SK-N-SH treated with all-trans-retinoic acid at 6 μM for 48 hours (cell line): ENCODE data around the gene IL10RA.

Experiments used
- ATAC-seq: fragments of 200-7000 bp; cut with Tn5 transposase; 3 replicates; pipeline ENCODE4 v1.9.1; 2020; ENCODE audit warnings: mild to moderate bottlenecking, moderate library complexity
- ARNTL ChIP-seq: fragments of 450-650 bp; formaldehyde crosslinking; IDR thresholded peaks from 2 replicates; pipeline ENCODE4 v1.5.0; 2020; ENCODE audit warnings: low read depth, mild to moderate bottlenecking, moderate library complexity, borderline replicate concordance
- BACH2 ChIP-seq: fragments of 250-450 bp; sonication (Bioruptor Pico); IDR thresholded peaks from 2 replicates; pipeline ENCODE4 v1.9.0; 2021; ENCODE audit warnings: mild to moderate bottlenecking, borderline replicate concordance
- CSDC2 ChIP-seq: fragments of 250-450 bp; sonication (Bioruptor Pico); IDR thresholded peaks from 2 replicates; pipeline ENCODE4 v1.5.0; 2020; ENCODE audit warnings: mild to moderate bottlenecking, moderate library complexity
- ESRRG ChIP-seq: fragments of 250-450 bp; sonication (Bioruptor Pico); IDR thresholded peaks from 2 replicates; pipeline ENCODE4 v1.6.1; 2021; ENCODE audit warnings: mild to moderate bottlenecking
- GLIS3 ChIP-seq: fragments of 250-450 bp; sonication (Bioruptor Pico); IDR thresholded peaks from 2 replicates; pipeline ENCODE4 v1.5.0; 2020; ENCODE audit warnings: mild to moderate bottlenecking, moderate library complexity
- ISL1 ChIP-seq: fragments of 250-450 bp; sonication (Bioruptor Pico); IDR thresholded peaks from 2 replicates; pipeline ENCODE4 v2.1.2; 2022; ENCODE audit warnings: mild to moderate bottlenecking, moderate library complexity
- PPARA ChIP-seq: fragments of 250-450 bp; sonication (Bioruptor Pico); IDR thresholded peaks from 2 replicates; pipeline ENCODE4 v1.5.0; 2020; ENCODE audit warnings: mild to moderate bottlenecking, borderline replicate concordance
- SNAI2 ChIP-seq: fragments of 250-450 bp; sonication (Bioruptor Pico); IDR thresholded peaks from 2 replicates; pipeline ENCODE4 v1.5.0; 2020; ENCODE audit warnings: mild to moderate bottlenecking, moderate library complexity
- TCF4 ChIP-seq: fragments of 250-450 bp; sonication (Bioruptor Pico); IDR thresholded peaks from 2 replicates; pipeline ENCODE4 v1.8.0; 2021; ENCODE audit warnings: mild to moderate bottlenecking, moderate library complexity, borderline replicate concordance
- TOX ChIP-seq: fragments of 250-450 bp; sonication (Bioruptor Pico); IDR thresholded peaks from 2 replicates; pipeline ENCODE4 v1.8.0; 2021; ENCODE audit warnings: mild to moderate bottlenecking, moderate library complexity, borderline replicate concordance
- ZC3H10 ChIP-seq: fragments of 250-450 bp; sonication (Bioruptor Pico); IDR thresholded peaks from 2 replicates; pipeline ENCODE4 v1.5.1; 2021; ENCODE audit warnings: mild to moderate bottlenecking, moderate library complexity
- ZFP3 ChIP-seq: fragments of 250-450 bp; sonication (Bioruptor Pico); IDR thresholded peaks from 2 replicates; pipeline ENCODE4 v1.5.0; 2020; ENCODE audit warnings: mild to moderate bottlenecking, moderate library complexity
- ZNF565 ChIP-seq: fragments of 450-650 bp; formaldehyde crosslinking; conservative IDR thresholded peaks from 2 replicates; pipeline ENCODE4 v1.5.0; 2020; ENCODE audit warnings: low read depth, mild to moderate bottlenecking, moderate library complexity
- ZNF8 ChIP-seq: fragments of 450-650 bp; formaldehyde crosslinking; IDR thresholded peaks from 2 replicates; pipeline ENCODE4 v1.5.0; 2020; ENCODE audit warnings: mild to moderate bottlenecking, moderate library complexity
- TF ChIP-seq, protein P1 (sequence below): fragments of 250-450 bp; sonication (Bioruptor Pico); IDR thresholded peaks from 2 replicates; pipeline ENCODE4 v1.8.0; 2020; ENCODE audit warnings: mild to moderate bottlenecking, moderate library complexity, borderline replicate concordance
- TF ChIP-seq, protein P2 (sequence below): fragments of 250-450 bp; sonication (Bioruptor Pico); IDR thresholded peaks from 2 replicates; pipeline ENCODE4 v1.8.0; 2021; ENCODE audit warnings: low read depth, mild to moderate bottlenecking, moderate library complexity, borderline replicate concordance
- TF ChIP-seq, protein P3 (sequence below): fragments of 250-450 bp; sonication (Bioruptor Pico); IDR thresholded peaks from 2 replicates; pipeline ENCODE4 v1.5.1; 2020; ENCODE audit warnings: low read depth, mild to moderate bottlenecking, moderate library complexity
- TF ChIP-seq, protein P4 (sequence below): fragments of 250-450 bp; sonication (Bioruptor Pico); IDR thresholded peaks from 2 replicates; pipeline ENCODE4 v1.5.0; 2020; ENCODE audit warnings: mild to moderate bottlenecking, moderate library complexity
- TF ChIP-seq, protein P5 (sequence below): fragments of 250-450 bp; sonication (Bioruptor Pico); IDR thresholded peaks from 2 replicates; pipeline ENCODE4 v1.5.1; 2021; ENCODE audit warnings: mild to moderate bottlenecking, moderate library complexity

IL10RA gene

DNA sequence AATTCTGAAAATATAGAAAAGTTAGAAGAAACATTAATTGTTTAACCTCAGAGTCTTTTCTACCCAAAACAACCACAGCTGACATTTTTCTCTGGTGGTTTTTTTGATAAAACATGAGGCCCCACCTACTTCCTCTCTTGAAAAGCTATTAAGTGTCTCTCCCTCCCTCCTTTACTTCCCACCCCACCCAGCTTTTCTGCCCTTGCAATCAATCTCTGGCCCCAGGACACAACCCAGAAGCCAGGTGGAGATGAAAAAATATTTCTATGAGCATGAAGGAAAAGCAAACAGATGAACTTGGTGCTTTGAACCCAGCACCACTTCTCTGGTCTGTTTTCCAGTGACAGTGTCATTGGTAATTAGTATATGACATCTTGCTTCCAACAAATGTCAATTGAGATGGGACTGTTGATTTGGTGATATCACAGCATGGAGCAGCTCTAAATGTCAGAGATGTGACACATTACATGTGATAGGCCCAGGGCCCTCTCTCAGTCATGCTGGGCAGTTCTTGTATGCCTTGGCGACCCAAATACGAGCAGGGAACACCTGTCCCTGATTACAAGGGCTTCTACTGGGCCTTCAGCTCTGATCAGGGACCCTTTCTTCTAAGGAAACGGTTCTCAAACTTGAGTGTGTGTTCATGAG lies 33.0 kb upstream of the IL10RA start:
- ATAC-seq = no peak
- TF ChIP-seq, protein P1, sequence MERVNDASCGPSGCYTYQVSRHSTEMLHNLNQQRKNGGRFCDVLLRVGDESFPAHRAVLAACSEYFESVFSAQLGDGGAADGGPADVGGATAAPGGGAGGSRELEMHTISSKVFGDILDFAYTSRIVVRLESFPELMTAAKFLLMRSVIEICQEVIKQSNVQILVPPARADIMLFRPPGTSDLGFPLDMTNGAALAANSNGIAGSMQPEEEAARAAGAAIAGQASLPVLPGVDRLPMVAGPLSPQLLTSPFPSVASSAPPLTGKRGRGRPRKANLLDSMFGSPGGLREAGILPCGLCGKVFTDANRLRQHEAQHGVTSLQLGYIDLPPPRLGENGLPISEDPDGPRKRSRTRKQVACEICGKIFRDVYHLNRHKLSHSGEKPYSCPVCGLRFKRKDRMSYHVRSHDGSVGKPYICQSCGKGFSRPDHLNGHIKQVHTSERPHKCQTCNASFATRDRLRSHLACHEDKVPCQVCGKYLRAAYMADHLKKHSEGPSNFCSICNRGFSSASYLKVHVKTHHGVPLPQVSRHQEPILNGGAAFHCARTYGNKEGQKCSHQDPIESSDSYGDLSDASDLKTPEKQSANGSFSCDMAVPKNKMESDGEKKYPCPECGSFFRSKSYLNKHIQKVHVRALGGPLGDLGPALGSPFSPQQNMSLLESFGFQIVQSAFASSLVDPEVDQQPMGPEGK = no peak
- TF ChIP-seq SNAI2 (CRISPR knock-in tag) = no peak
- TF ChIP-seq ZNF565 (CRISPR knock-in tag) = no peak
- TF ChIP-seq, protein P2, sequence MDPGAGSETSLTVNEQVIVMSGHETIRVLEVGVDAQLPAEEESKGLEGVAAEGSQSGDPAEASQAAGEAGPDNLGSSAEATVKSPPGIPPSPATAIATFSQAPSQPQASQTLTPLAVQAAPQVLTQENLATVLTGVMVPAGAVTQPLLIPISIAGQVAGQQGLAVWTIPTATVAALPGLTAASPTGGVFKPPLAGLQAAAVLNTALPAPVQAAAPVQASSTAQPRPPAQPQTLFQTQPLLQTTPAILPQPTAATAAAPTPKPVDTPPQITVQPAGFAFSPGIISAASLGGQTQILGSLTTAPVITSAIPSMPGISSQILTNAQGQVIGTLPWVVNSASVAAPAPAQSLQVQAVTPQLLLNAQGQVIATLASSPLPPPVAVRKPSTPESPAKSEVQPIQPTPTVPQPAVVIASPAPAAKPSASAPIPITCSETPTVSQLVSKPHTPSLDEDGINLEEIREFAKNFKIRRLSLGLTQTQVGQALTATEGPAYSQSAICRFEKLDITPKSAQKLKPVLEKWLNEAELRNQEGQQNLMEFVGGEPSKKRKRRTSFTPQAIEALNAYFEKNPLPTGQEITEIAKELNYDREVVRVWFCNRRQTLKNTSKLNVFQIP (CRISPR knock-in tag) = no peak
- TF ChIP-seq, protein P3, sequence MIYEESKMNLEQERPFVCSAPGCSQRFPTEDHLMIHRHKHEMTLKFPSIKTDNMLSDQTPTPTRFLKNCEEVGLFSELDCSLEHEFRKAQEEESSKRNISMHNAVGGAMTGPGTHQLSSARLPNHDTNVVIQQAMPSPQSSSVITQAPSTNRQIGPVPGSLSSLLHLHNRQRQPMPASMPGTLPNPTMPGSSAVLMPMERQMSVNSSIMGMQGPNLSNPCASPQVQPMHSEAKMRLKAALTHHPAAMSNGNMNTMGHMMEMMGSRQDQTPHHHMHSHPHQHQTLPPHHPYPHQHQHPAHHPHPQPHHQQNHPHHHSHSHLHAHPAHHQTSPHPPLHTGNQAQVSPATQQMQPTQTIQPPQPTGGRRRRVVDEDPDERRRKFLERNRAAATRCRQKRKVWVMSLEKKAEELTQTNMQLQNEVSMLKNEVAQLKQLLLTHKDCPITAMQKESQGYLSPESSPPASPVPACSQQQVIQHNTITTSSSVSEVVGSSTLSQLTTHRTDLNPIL (CRISPR knock-in tag) = no peak
- no peak for TF ChIP-seq ZNF8 (CRISPR knock-in tag)
- no peak for TF ChIP-seq ZC3H10 (CRISPR knock-in tag)
- TF ChIP-seq ZFP3 (CRISPR knock-in tag) = no peak
- TF ChIP-seq TCF4 = no peak
- TF ChIP-seq GLIS3 (CRISPR knock-in tag) = no peak
- TF ChIP-seq TOX (CRISPR knock-in tag) = no peak
- TF ChIP-seq BACH2 = no peak
- TF ChIP-seq, protein P4, sequence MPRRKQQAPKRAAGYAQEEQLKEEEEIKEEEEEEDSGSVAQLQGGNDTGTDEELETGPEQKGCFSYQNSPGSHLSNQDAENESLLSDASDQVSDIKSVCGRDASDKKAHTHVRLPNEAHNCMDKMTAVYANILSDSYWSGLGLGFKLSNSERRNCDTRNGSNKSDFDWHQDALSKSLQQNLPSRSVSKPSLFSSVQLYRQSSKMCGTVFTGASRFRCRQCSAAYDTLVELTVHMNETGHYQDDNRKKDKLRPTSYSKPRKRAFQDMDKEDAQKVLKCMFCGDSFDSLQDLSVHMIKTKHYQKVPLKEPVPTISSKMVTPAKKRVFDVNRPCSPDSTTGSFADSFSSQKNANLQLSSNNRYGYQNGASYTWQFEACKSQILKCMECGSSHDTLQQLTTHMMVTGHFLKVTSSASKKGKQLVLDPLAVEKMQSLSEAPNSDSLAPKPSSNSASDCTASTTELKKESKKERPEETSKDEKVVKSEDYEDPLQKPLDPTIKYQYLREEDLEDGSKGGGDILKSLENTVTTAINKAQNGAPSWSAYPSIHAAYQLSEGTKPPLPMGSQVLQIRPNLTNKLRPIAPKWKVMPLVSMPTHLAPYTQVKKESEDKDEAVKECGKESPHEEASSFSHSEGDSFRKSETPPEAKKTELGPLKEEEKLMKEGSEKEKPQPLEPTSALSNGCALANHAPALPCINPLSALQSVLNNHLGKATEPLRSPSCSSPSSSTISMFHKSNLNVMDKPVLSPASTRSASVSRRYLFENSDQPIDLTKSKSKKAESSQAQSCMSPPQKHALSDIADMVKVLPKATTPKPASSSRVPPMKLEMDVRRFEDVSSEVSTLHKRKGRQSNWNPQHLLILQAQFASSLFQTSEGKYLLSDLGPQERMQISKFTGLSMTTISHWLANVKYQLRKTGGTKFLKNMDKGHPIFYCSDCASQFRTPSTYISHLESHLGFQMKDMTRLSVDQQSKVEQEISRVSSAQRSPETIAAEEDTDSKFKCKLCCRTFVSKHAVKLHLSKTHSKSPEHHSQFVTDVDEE (CRISPR knock-in tag) = no peak
- no peak for TF ChIP-seq CSDC2 (CRISPR knock-in tag)
- no peak for TF ChIP-seq PPARA
- TF ChIP-seq ARNTL (CRISPR knock-in tag) = no peak
- TF ChIP-seq ISL1 (CRISPR knock-in tag) = no peak
- TF ChIP-seq, protein P5, sequence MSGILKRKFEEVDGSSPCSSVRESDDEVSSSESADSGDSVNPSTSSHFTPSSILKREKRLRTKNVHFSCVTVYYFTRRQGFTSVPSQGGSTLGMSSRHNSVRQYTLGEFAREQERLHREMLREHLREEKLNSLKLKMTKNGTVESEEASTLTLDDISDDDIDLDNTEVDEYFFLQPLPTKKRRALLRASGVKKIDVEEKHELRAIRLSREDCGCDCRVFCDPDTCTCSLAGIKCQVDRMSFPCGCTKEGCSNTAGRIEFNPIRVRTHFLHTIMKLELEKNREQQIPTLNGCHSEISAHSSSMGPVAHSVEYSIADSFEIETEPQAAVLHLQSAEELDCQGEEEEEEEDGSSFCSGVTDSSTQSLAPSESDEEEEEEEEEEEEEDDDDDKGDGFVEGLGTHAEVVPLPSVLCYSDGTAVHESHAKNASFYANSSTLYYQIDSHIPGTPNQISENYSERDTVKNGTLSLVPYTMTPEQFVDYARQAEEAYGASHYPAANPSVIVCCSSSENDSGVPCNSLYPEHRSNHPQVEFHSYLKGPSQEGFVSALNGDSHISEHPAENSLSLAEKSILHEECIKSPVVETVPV (CRISPR knock-in tag) = no peak

DNA sequence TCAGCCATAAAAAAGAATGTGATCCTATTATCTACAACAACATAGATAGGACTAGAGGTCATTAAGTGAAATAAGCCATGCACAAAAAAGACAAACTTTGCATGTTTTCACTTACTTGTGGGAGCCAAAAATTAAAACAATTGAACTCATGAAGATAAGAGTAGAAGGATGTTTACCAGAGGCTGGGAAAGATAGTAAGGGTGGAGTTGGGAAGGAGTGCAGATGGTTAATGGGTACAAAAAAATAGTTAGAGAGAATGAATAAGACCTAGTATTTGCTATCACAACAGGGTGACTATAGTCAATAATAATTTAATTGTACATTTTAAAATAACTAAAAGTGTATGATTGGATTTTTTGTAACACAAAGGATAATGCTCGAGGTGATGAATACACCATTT lies 27.2 kb upstream of the IL10RA start:
- no peak for ATAC-seq
- TF ChIP-seq TCF4 (no peak), ISL1 (CRISPR knock-in tag) (no peak), ZC3H10 (CRISPR knock-in tag) (no peak), ZNF8 (CRISPR knock-in tag) (no peak), GLIS3 (CRISPR knock-in tag) (no peak), CSDC2 (CRISPR knock-in tag) (no peak), ESRRG (CRISPR knock-in tag) (no peak), PPARA (no peak), SNAI2 (CRISPR knock-in tag) (no peak)
- TF ChIP-seq, protein P5 (CRISPR knock-in tag) = no peak
- TF ChIP-seq, all 23 proteins: peak for 0
